ENCODE measurements around the gene RHOBTB3. TPM values are rescaled to one million over a fixed set of nuclear protein-coding genes. Genes with fewer than 3 reads are reported as not detected.

Gene RHOBTB3
- polyA plus RNA-seq, 4 donors, result 5.8 to 42.2 (median 12.1) TPM

DNA sequence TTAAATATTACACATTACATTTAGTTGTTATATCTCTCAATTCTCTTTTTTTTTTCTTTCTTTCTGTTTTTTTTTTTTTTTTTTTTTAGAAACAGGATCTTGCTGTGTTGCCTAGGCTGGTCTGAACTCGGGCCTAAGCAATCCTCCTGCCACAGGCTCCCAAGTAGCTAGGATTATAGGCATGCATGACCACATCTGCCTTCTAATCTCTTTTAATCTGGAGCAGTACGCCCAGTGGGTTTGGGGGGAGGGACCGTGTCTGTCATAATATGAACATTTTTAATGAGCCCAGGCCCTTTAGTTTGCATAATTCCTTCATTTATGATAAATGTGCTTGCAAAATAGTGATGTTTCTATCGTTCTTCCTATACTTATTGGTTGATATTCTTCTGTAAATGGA is 10.3 kb downstream of the RHOBTB3 start:
- FAIRE-seq (no peak), DNase-seq (no peak)
- Histone ChIP-seq H3K4me1 (ENCODE audit: control insufficient read depth in 3 of 3, insufficient read depth in 2 of 3, low read depth in 1 of 3, low read length in 2 of 3) (peaks cover 3 to 9% (median 5%) of the 10 kb centered on the region in 3 donors), H3K9me3 (ENCODE audit: control insufficient read depth in 2 of 2, insufficient read depth in 1 of 2, low read depth in 1 of 2, low read length in 1 of 2) (no peaks in the 10 kb centered on the region), H3K27ac (ENCODE audit: low read depth in 1 of 3, low read length in 2 of 3) (no peak overlapping the region), H3K36me3 (ENCODE audit: control insufficient read depth in 3 of 3, insufficient read depth in 2 of 3, low read depth in 1 of 3, low read length in 3 of 3) (peaks cover 3 to 20% (median 3%) of the 10 kb centered on the region in 3 donors), H3K27me3 (ENCODE audit: control insufficient read depth in 3 of 3, insufficient read depth in 3 of 3, low read length in 3 of 3) (no peaks in the 10 kb centered on the region), H3K4me3 (ENCODE audit: low read depth in 1 of 3, low read length in 3 of 3) (no peak overlapping the region)
- 79 to 91% (median 84%) methylated on average over 4 of the region's 4 CpGs for WGBS, 3 donors

DNA sequence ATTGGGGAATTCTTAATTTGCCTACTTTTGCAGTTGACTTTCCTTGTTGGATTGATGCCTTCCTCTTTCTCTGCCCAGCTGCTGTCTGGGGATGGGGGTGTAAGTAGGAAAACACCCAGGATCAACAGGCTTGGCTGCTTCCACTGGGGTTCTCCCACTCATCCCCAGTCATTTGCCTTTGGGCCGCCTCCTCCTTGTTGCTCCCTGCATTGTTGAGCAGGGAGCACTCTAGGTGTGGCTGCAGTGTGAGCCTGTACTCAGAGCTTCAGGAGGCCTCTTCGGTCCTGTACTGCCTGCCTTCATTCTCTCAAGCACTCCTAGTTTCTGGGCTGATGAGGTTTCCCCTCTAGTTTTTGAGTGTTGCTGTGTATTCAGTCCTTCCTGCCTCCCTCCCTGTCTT is 12.1 kb downstream of the RHOBTB3 start:
- peaks cover 3 to 8% (median 4%) of the 10 kb centered on the region in 3 donors for H3K4me1 ChIP-seq (ENCODE audit: control insufficient read depth in 3 of 3, insufficient read depth in 2 of 3, low read depth in 1 of 3, low read length in 2 of 3)
- FAIRE-seq (no peak), DNase-seq (no peak)
- no peaks in the 10 kb centered on the region for H3K27me3 ChIP-seq (ENCODE audit: control insufficient read depth in 3 of 3, insufficient read depth in 3 of 3, low read length in 3 of 3)
- WGBS, 3 donors, result 80 to 93% (median 91%) methylated on average over 2 of the region's 2 CpGs
- H3K9me3 ChIP-seq (ENCODE audit: control insufficient read depth in 2 of 2, insufficient read depth in 1 of 2, low read depth in 1 of 2, low read length in 1 of 2), result no peaks in the 10 kb centered on the region
- no peak overlapping the region for H3K27ac ChIP-seq (ENCODE audit: low read depth in 1 of 3, low read length in 2 of 3)
- no peak overlapping the region for H3K4me3 ChIP-seq (ENCODE audit: low read depth in 1 of 3, low read length in 3 of 3)
- peaks cover 3 to 24% (median 3%) of the 10 kb centered on the region in 3 donors for H3K36me3 ChIP-seq (ENCODE audit: control insufficient read depth in 3 of 3, insufficient read depth in 2 of 3, low read depth in 1 of 3, low read length in 3 of 3)

DNA sequence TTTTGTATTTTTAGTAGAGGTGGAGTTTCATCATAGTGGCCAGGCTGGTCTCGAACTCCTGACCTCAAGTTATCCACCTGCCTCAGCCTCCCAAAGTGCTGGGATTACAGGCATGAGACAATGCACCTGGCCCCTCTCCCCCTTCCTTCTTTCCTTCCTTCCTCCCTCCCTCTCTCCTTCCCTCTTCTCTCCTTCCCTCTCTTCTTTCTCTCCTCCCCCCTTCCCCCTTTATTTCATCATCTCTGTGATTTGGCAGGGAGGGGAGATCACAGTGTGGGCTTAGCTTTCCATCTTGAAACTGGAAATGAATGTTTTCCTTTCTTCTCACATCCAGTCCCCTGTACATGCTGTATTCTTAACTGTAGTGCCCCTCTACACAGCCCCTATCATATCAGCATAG is 12.7 kb downstream of the RHOBTB3 start:
- 72 to 88% (median 86%) methylated on average over 1 of the region's 1 CpG for WGBS, 3 donors
- no peak for FAIRE-seq
- peaks cover 1 to 23% (median 3%) of the 10 kb centered on the region in 3 donors for H3K36me3 ChIP-seq (ENCODE audit: control insufficient read depth in 3 of 3, insufficient read depth in 2 of 3, low read depth in 1 of 3, low read length in 3 of 3)
- no peaks in the 10 kb centered on the region for H3K9me3 ChIP-seq (ENCODE audit: control insufficient read depth in 2 of 2, insufficient read depth in 1 of 2, low read depth in 1 of 2, low read length in 1 of 2)
- peaks cover 1 to 4% (median 2%) of the 10 kb centered on the region in 3 donors for H3K4me1 ChIP-seq (ENCODE audit: control insufficient read depth in 3 of 3, insufficient read depth in 2 of 3, low read depth in 1 of 3, low read length in 2 of 3)
- DNase-seq, result no peak
- H3K27ac ChIP-seq (ENCODE audit: low read depth in 1 of 3, low read length in 2 of 3), result no peak overlapping the region
- no peaks in the 10 kb centered on the region for H3K27me3 ChIP-seq (ENCODE audit: control insufficient read depth in 3 of 3, insufficient read depth in 3 of 3, low read length in 3 of 3)
- no peak overlapping the region for H3K4me3 ChIP-seq (ENCODE audit: low read depth in 1 of 3, low read length in 3 of 3)

DNA sequence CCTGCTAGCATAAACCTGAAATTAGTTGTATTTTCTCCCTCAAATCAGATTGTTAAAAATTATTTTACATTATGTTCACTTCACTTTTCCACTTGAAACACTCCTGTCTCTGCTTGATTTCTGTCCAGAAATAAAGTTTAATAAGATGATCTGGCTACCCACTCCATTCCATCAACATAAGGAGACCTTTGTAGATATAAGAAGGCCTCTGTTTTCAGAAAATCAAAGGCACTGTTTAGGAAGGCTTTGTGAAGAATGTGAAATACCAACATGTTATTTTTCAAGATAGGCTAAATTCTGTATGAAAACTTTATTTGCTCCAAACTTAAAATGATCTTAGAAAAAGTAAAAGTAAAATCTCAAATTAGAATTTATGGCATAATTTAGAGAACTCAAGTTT is 15.1 kb downstream of the RHOBTB3 start:
- no peak overlapping the region for H3K27ac ChIP-seq (ENCODE audit: low read depth in 1 of 3, low read length in 2 of 3)
- H3K36me3 ChIP-seq (ENCODE audit: control insufficient read depth in 3 of 3, insufficient read depth in 2 of 3, low read depth in 1 of 3, low read length in 3 of 3), result peaks cover 0 to 24% (median 3%) of the 10 kb centered on the region in 3 donors
- no peaks in the 10 kb centered on the region for H3K9me3 ChIP-seq (ENCODE audit: control insufficient read depth in 2 of 2, insufficient read depth in 1 of 2, low read depth in 1 of 2, low read length in 1 of 2)
- no peaks in the 10 kb centered on the region for H3K4me1 ChIP-seq (ENCODE audit: control insufficient read depth in 3 of 3, insufficient read depth in 2 of 3, low read depth in 1 of 3, low read length in 2 of 3)
- no peaks in the 10 kb centered on the region for H3K27me3 ChIP-seq (ENCODE audit: control insufficient read depth in 3 of 3, insufficient read depth in 3 of 3, low read length in 3 of 3)
- DNase-seq, result no peak
- no peak overlapping the region for H3K4me3 ChIP-seq (ENCODE audit: low read depth in 1 of 3, low read length in 3 of 3)
- no peak for FAIRE-seq

DNA sequence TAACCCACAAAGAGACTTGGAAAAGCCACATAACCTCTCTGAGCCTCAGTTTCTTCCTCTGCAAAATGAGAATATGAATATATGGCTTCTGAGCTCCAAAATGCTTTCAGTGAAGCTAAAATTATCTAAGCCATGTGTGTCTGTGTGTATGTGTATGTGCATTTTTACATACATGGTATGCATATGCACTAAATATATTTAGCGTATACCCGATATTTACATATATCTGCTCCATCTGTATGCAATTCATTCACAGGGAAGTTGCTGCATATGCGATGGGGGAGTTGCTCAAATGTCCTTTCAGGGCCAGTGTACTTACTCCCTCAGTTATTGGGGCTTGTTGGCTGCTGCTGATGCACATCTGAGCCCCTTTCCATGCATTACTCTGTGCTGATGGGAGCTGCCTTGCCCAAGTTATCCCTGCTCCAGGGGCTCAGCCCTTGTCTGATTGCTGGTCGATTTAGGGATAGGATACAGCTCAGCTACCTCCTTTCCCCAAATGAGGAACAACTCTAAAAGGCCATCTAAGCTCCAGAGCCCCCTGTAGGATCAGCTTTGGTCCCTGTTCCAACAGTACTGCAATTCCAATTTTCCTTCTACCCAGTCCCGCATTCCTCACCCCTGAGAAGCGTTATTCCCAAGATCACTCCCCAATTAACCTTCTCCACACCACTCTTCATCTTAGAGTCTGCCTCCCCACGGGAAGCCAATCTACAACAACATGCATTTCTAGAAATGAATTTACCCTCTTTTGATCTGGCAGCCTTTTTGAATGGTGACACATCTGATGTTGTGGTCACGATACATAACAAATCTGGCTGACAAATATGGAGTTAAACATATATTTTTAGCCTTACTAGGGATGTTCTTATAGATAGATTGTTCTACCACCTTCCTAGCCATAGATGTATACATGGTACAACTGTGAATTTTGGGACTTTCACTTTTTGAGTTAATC is 15.9 kb downstream of the RHOBTB3 start:
- H3K36me3 ChIP-seq (ENCODE audit: control insufficient read depth in 3 of 3, insufficient read depth in 2 of 3, low read depth in 1 of 3, low read length in 3 of 3), result peaks cover 0 to 24% (median 3%) of the 10 kb centered on the region in 3 donors
- H3K27me3 ChIP-seq (ENCODE audit: control insufficient read depth in 3 of 3, insufficient read depth in 3 of 3, low read length in 3 of 3), result no peaks in the 10 kb centered on the region
- H3K4me3 ChIP-seq (ENCODE audit: low read depth in 1 of 3, low read length in 3 of 3), result no peak overlapping the region
- WGBS, 3 donors, result 77 to 91% (median 82%) methylated on average over 8 of the region's 8 CpGs
- FAIRE-seq, result no peak
- no peaks in the 10 kb centered on the region for H3K4me1 ChIP-seq (ENCODE audit: control insufficient read depth in 3 of 3, insufficient read depth in 2 of 3, low read depth in 1 of 3, low read length in 2 of 3)
- H3K9me3 ChIP-seq (ENCODE audit: control insufficient read depth in 2 of 2, insufficient read depth in 1 of 2, low read depth in 1 of 2, low read length in 1 of 2), result no peaks in the 10 kb centered on the region
- H3K27ac ChIP-seq (ENCODE audit: low read depth in 1 of 3, low read length in 2 of 3), result no peak overlapping the region
- no peak for DNase-seq

DNA sequence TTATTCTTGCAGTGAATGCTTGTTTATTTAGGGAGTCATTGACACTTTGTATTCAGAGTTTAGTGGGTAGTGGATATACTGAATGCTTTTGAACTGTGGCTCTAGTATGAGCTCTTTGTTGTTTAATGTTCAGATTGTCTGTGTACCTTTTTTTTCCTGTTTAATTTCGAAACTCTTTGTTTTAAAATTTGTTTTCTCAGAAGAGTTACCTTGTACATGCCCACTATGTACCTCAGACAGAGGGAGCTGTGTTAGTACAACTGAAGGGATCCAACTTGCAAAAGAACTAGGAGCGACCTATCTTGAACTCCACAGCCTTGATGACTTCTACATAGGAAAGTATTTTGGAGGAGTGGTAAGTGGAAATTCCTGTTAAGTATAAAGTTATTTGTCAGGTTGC is 17.0 kb downstream of the RHOBTB3 start:
- FAIRE-seq, result no peak
- DNase-seq, result no peak
- H3K9me3 ChIP-seq (ENCODE audit: control insufficient read depth in 2 of 2, insufficient read depth in 1 of 2, low read depth in 1 of 2, low read length in 1 of 2), result no peaks in the 10 kb centered on the region
- 36 to 65% (median 48%) methylated on average over 2 of the region's 2 CpGs for WGBS, 3 donors
- H3K27me3 ChIP-seq (ENCODE audit: control insufficient read depth in 3 of 3, insufficient read depth in 3 of 3, low read length in 3 of 3), result no peaks in the 10 kb centered on the region
- H3K36me3 ChIP-seq (ENCODE audit: control insufficient read depth in 3 of 3, insufficient read depth in 2 of 3, low read depth in 1 of 3, low read length in 3 of 3), result peaks cover 0 to 27% (median 6%) of the 10 kb centered on the region in 3 donors
- no peaks in the 10 kb centered on the region for H3K4me1 ChIP-seq (ENCODE audit: control insufficient read depth in 3 of 3, insufficient read depth in 2 of 3, low read depth in 1 of 3, low read length in 2 of 3)
- H3K27ac ChIP-seq (ENCODE audit: low read depth in 1 of 3, low read length in 2 of 3), result no peak overlapping the region
- H3K4me3 ChIP-seq (ENCODE audit: low read depth in 1 of 3, low read length in 3 of 3), result no peak overlapping the region

DNA sequence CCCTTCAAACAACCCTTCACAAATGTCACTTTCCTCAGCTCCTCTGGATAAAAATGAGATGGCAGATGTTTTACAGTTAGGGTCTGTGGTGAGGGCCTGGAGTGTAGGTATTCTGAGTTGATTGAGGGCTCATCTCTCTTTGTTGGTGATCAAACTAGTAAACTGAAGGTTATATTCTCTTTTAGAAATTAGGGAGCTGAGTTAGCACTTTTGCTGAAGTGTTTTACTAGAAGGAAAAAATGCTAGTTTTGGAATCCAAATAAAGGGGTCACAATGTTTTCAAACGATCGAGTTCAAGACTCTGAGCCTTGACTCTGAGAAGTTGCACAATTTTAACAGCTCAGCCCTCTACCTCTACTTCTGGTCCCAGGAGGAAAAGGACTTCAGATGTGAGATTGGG is 23.4 kb downstream of the RHOBTB3 start:
- FAIRE-seq, result no peak
- Histone ChIP-seq H3K9me3 (ENCODE audit: control insufficient read depth in 2 of 2, insufficient read depth in 1 of 2, low read depth in 1 of 2, low read length in 1 of 2) (no peaks in the 10 kb centered on the region), H3K4me1 (ENCODE audit: control insufficient read depth in 3 of 3, insufficient read depth in 2 of 3, low read depth in 1 of 3, low read length in 2 of 3) (peaks cover 0 to 11% (median 5%) of the 10 kb centered on the region in 3 donors), H3K27me3 (ENCODE audit: control insufficient read depth in 3 of 3, insufficient read depth in 3 of 3, low read length in 3 of 3) (no peaks in the 10 kb centered on the region), H3K36me3 (ENCODE audit: control insufficient read depth in 3 of 3, insufficient read depth in 2 of 3, low read depth in 1 of 3, low read length in 3 of 3) (peaks cover 0 to 25% (median 4%) of the 10 kb centered on the region in 3 donors), H3K4me3 (ENCODE audit: low read depth in 1 of 3, low read length in 3 of 3) (no peak overlapping the region), H3K27ac (ENCODE audit: low read depth in 1 of 3, low read length in 2 of 3) (no peak overlapping the region)
- DNase-seq, result no peak
- 54 to 81% (median 81%) methylated on average over 2 of the region's 2 CpGs for WGBS, 3 donors

DNA sequence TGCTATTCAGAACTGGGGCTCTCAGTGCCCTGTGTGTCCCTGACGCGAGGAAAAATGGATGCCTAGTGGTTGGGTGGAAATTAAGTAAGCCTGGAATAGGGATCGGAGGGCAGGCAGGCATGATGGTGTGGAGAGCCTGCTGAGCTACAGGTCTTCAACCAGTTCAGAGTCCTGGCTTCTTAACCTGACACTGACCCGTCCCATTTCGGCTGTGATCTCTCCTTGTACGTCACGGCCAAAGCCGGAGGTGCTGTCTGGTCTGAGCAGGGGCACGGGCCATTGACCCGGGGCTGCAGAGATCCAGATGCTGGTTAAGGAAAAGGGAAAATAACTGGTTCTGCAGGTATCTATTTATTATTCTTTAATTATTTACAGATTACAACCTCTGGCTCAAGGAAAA is 27.9 kb downstream of the RHOBTB3 start:
- no peaks in the 10 kb centered on the region for H3K9me3 ChIP-seq (ENCODE audit: control insufficient read depth in 2 of 2, insufficient read depth in 1 of 2, low read depth in 1 of 2, low read length in 1 of 2)
- no peaks in the 10 kb centered on the region for H3K27me3 ChIP-seq (ENCODE audit: control insufficient read depth in 3 of 3, insufficient read depth in 3 of 3, low read length in 3 of 3)
- no peak overlapping the region for H3K4me3 ChIP-seq (ENCODE audit: low read depth in 1 of 3, low read length in 3 of 3)
- H3K36me3 ChIP-seq (ENCODE audit: control insufficient read depth in 3 of 3, insufficient read depth in 2 of 3, low read depth in 1 of 3, low read length in 3 of 3), result peaks cover 0 to 20% (median 2%) of the 10 kb centered on the region in 3 donors
- peak overlapping the region in 1 of 3 donors; percentile 41 for H3K27ac ChIP-seq (ENCODE audit: low read depth in 1 of 3, low read length in 2 of 3)
- FAIRE-seq (no peak), DNase-seq (peak; percentile 42 to 72)
- peaks cover 0 to 18% (median 5%) of the 10 kb centered on the region in 3 donors for H3K4me1 ChIP-seq (ENCODE audit: control insufficient read depth in 3 of 3, insufficient read depth in 2 of 3, low read depth in 1 of 3, low read length in 2 of 3)
- 21 to 67% (median 36%) methylated on average over 10 of the region's 10 CpGs for WGBS, 3 donors

Data from small intestine (tissue), 7 donors.